HG03064 (cell line): ENCODE data around the gene NRBF2.
"Not testable (repeated sequence)": the region's sequence is repeated elsewhere in the genome, so short reads cannot be mapped to it uniquely, and the experiment has no call there.

Source experiments
- ATAC-seq: cut with Tn5 transposase; IDR thresholded peaks from one replicate; pipeline ENCODE4 v1.9.1; 2021; ENCODE audit warnings: low read depth; ENCODE audit not compliant: unreplicated experiment

NRBF2 gene

DNA sequence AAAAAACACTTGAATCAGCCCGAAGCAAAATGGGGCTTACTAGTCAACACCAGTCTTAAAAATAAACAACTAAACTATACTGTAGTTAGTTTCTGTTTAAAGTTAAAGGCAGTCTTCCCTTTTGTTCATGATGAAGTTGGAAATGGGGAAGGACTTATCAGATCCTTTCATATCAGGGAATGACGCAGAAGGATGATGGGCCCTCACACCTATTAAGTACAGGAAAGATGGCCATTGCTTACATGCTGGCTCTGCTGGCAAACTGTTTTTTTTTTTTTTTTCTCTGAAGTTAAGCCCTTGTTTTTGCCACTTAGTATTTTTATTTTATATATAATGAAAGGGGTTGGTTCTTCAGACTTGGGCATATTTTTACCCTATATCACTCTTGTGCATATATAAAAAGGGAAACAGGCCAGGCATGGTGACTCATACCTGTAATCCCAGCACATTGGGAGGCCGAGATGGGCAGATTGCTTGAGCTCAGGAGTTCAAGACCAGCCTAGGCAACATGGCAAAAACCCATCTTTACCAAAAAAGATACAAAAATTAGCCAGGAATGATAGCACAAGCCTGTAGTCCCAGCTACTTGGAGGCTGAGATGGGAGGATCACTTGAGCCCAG lies 16.6 kb upstream of the NRBF2 start:
- ATAC-seq, result no peak

DNA sequence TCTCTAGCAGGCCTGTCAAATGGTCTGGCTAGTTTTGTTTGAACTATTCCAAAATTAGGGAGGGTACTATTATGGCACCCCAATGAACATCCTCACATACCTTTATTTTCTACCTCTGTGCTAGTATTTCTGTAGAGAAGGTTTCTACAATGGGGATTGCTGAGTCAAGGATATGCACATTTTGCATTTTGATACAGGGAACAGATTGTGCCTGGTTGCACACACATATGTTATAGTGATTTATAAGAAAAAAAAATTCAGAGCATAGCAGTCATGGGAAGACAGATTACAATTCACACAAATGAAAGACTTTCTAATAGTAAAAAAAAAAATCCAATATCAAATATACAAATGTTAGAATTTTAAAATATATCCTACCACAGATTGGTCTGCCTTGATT lies 14.1 kb upstream of the NRBF2 start:
- no peak for ATAC-seq

DNA sequence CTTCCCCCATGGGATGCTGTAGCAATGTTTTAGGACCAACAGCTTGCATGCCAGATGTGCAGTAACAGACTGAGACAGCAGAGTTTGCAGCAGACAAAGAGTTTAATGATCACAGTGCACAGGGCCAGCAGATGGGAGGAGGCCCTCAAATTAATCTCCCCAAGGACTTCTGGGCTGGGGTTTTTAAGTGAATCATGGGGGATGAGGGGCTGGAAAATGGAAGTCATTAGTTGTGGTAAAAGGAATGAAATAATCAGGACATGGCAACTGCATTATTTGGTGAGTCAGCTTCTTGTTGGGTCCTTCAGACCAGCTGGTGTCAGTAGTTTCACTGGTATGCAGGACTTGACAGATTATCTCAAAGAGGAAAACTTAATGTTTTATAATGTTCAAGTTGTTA lies 12.6 kb upstream of the NRBF2 start:
- no peak for ATAC-seq

DNA sequence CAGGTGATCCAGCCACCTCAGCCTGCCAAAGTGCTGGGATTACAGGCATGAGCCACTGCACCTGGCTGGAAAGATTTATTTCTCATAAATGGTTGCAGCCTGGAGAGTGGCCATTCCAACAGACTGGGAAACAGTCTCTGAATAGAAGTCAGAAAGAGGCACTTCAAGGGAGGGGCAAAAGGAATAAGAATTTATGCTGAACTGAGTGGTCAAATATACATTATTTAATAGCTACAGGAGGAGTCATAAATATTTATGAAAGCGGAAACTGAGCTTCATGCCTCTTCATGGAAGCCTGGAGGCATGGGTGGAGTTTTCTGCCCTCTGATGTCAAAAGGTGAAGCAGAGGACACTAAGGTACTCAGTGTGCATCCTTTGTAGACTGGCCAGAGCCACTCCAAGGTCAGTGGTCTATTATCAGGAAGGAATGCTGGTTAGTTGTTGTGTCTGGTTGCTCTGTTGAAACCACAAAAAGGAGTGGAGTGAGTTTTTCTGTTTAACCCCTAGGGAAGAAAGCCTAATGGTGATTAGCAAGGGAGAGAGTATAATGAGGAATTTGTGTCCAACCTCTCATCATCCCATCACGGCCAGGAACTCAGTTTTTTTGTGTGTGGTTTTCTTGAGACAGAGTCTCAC lies 9.3 kb upstream of the NRBF2 start:
- ATAC-seq, result no peak

DNA sequence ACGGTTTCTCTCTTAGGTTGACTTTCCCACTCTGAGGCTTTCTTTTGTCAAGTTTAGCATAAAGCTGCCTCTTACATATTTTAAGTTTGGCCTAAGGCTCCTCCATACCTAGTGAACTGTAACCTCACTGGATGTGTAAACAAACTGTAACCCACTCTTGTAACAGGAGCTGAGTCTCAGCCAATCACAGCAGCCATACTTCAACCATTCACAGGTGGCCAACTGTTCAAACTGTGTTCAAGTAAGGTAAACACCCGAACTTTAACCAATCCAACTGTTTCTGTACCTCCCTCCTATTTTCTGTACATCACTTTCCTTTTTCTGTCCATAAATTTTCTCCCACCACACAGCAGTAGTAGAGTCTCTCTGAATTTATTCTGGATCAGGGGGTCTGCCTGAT lies 7.7 kb upstream of the NRBF2 start:
- no peak for ATAC-seq

DNA sequence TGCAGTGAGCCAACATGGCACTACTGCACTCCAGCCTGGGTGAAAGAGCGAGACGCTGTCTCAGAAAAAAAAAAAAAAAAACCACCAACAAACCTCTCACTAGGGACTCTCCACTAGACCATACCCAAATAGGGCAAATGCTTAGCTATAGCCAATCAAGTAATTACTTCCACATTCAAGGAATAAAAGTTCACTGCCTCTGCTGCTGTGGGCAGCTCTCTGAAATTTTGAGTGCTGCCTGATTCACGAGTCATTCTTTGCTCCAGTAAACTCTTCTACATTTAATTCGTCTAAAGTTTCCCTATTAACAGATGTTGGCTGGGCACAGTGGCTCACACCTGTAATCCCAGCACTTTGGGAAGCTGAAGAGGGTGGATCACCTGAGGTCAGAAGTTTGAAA lies 4.7 kb upstream of the NRBF2 start:
- no peak for ATAC-seq

DNA sequence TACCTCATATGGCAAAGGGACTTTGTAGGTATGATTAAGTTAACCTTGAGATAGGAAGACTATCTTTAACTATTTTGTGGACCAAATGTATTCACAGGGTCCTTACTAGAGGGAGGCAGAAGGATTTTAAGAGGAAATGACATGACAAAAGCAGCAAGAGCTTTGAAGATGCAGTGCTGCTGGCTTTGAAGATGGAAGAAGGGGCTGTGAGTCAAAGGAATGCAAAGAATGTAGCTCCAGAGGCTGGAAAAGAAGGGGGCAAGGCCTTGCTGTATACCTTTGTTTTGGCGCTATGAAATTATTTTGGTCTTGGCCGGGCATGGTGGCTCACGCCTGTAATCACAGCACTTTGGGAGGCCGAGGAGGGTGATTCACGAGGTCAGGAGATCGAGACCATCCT lies 3.2 kb upstream of the NRBF2 start:
- no peak for ATAC-seq

DNA sequence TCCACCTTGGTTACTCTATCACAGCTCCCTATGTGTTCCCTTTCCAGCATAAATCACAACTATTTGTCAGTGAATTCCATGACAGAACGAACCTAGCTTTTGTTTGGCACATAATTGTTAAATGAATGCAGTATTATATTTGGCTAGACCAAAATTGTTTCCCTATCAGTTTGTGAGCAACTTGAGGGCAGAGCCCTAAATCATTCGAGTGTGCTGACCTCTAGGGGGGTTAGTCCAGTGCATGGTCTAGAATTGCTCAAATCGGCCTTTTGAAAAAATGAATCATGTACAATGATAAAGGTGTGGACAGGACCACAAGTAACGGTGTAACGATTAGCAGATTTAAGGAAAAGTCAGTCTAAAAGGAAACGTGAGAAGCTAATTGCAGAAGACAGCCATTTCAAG lies 475 bp upstream of the NRBF2 start:
- ATAC-seq, result no peak

DNA sequence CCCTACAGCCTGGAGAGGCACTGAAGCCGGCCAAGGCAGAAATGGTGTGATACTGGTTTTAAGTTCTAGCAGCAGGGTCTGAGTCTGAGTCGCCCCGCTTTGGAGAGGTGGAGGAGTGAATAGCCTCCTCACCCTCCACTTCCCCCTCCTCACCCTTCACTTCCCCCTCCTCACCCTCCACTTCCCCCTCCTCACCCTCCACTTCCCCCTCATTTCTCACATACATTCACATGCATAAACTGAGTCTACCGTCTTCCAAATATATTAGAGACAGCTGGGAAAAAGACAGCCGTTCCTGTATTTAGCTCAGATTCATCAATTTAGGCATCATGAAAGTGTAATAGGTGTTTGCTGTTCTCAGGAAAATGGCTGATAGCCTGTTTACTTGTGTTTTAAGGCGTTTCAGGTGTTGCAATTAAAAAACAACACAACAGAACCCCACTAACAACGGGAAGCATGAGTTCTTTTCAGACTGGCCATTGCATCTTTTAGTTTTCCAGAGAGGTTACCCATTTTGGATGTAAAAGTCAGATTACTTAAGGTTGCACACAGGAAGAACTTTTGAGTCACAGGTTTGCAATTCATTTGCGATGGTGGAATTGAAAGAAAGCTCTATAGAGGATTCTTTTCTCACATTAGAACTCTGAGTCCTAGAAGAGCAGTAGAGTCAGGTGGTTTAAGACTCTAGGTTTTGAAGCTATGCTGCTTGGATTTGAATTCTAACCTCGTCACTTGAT lies 861 bp downstream of the NRBF2 start:
- no peak for ATAC-seq

DNA sequence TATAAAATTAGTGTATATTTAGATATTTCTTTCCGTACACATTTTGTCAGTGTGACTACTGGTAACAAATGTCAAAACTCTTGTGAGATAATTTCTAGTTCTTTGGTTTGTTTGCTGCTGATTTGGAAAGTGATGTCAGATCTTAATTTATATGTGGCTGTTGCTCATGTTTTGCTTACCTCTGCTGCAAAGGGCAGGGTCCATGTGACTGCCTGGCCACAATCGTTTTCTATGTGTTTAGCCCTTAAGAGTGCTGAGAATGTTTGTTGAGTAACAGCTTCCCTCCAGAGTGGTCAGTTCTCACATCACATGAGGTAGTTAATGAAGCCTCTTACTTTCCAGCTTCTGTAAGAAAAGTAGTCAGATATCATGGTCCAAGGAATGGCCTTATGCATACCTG lies 4.2 kb downstream of the NRBF2 start:
- no peak for ATAC-seq

DNA sequence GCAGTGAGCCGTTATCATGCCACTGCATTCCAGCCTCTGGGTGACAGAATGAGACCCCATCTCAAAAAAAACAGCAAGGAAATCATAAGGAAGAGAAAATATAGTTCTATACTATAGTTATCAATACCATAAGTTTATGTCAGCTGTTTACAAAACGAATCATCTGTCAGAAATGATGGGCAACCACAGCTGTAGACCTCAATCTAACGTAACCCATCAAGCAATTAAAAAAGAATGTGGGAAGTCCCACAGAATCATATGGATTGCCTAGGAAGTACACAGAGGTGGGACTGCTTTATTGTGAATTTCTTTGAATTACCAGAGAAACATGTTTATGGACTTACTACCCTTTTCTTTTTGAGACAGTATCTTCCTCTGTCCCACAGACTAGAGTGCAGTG lies 6.9 kb downstream of the NRBF2 start:
- no peak for ATAC-seq

DNA sequence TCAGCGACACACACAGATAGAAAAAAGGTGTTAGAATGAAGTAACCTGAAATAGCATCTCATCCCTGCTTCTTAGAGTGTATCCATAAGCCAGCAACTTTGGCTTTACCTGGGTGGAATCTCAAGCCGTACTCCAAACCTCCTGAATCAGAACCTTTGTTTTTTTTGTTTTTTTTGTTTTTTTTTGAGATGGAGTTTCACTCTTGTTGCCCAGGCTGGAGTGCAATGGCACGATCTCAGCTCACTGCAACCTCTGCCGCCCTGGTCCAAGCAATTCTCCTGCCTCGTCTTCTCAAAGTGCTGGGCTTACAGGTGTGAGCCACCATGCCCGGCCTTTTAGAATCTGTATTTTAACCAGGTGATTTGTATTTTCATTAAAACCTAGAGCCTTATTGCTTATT lies 9.0 kb downstream of the NRBF2 start:
- no peak for ATAC-seq

DNA sequence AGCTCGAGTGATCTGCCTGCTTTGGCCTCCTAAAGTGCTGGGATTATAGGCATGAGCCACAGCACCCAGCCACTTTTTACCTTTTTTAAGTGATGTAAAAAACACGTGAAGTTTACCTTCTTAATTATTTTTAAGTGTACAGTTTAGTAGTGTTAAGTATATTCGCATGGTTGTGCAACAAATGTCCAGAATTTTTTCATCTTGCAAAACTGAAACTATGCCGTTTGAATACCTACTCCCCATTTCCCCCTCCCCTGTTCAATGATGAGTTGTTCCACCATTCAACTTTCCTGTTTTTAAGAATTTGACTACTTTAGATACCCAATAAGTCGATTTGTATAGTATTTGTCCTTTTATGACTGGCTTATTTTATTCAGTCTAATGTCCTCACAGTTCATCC lies 10.9 kb downstream of the NRBF2 start:
- ATAC-seq, result no peak

DNA sequence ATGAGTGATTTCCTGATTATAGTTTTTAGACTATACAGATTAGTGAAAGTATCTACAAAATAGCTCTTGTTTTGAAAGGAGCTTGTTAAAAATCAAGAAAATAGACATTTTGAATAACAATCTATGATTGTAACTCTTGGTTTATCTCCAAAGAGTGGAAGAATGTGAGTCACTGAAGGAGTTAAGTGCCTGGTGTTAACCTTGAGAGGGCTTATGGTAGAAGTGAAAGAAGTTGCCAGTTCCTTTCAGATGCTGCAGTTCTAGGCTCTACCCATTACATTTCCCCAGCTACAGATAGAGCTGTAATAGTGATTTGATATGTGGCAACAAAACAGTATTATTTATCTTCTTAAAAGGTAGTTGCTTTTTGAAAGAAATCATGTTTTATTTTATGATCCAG lies 12.7 kb downstream of the NRBF2 start:
- no peak for ATAC-seq

DNA sequence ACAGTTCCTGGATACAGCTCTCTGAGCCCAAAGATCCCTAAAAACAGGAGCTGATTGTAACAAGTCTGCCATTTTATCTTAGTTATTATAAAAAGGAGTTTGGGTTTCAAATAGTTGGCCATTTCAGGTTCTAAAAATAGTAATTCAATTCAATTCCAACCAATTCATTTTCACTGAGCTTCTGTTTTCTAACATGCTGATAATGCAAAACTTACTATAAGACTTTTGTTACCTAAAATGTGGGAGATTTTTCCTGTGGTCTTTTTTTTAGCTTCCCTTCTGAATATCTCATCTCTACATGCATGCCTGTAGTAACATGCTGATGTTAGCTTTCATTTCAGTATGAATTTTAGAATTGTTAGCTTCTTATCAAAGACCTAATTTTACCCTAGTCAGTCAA lies 13.4 kb downstream of the NRBF2 start:
- ATAC-seq, result no peak

DNA sequence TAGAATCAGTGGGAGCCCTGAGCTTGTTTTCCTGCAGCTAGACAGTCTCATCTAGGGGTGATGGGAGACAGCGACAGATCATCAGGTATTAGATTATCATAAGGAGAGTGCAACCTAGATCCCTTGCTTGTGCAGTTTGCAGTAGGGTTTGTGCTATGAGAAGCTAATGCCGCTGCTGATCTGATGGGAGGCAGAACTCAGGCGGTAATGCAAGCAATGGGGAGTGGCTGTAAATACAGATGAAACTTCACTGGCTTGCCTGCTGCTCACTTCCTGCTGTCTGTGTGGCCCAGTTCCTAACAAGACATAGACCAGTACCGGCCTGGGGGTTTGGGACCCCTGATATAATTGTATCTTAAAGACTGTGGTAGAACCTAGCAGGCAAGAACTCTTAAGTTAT lies 17.6 kb downstream of the NRBF2 start:
- ATAC-seq, result no peak

DNA sequence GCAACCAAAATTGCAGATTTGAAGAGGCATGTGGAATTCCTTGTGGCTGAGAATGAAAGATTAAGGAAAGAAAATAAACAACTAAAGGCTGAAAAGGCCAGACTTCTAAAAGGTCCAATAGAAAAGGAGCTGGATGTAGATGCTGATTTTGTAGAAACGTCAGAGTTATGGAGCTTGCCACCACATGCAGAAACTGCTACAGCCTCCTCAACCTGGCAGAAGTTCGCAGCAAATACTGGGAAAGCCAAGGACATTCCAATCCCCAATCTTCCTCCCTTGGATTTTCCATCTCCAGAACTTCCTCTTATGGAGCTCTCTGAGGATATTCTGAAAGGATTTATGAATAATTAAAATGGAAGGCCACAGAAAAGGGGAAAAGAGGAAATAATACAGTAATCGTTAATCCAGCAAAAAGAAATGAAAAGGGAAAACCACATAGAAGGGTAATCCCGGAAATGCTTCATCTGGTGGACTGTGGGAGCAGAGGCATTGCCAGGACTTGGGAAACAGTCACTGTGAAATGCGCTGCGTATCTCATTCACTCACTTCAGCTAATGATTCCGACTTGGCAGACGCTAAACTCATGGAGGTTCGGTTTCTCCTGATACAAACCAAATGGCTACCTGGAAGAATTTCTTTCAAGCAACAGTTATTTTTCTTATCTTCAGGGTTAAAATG lies 20.9 kb downstream of the NRBF2 start:
- not testable (repeated sequence) for ATAC-seq

DNA sequence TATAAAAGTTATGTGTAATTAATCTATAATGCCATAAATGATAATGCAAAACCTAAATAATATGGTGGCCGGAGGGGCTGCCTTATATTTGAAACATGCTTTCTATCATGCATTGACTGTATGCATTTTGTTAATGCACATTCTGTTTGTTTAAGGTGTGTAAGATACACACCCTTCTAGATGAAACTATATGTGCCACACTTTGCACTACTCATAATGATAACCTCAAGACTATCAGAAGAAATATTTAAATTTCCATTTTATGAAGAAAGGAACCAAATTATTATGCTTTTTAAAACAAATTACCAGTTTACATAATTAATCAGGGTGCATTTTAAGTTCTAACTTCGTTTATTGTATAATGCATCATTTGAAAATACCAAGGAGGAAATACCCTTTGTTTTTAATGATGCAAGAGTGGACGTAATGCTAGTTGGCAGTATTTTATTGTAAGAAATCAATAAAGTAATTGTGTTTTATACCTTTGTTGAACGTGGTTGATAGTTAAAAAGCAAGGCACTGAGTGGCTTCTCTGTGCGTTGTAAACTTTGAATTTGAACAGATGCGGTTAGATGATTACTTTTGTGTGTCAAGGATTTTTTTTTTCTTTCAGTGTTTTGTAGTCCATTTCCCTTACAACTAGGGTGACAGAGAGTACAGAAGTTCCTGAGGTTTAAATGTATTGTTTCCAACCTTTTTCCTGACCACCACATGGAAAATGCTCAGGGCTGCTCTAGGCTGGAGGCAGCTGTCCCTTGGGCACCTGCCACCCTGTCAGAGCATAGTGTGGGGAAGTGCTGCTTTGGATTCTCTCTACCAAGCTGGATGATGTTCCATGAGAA lies 21.6 kb downstream of the NRBF2 start:
- ATAC-seq, result no peak

DNA sequence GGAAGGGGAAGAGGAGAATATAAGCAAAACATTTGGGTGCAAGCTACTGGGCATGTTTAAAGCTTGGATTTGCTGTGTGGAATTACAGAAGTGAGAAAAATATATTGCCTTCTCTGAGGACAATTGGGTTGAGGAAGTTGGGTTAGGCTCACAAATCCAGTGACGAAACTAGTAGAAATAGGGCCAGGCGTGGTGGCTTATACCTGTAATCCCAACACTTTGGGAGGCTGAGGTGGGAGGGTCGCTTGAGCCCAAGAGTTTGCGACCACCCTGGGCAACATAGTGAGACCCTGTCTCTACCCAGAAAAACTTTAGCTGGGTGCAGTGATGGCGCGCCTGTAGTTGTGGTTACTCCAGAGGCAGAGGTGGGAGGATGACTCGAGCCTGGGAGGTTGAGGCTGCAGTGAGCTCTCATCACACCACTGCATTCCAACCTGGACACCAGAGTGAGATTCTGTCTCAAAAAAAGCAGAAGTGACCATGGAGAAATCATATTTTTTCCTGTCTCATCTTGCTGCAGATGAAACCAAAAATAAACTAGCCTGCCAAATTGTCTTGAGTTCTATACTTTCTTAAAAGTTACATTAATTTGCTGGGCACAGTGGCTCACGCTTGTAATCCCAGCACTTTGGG lies 22.4 kb downstream of the NRBF2 start:
- ATAC-seq, result no peak

DNA sequence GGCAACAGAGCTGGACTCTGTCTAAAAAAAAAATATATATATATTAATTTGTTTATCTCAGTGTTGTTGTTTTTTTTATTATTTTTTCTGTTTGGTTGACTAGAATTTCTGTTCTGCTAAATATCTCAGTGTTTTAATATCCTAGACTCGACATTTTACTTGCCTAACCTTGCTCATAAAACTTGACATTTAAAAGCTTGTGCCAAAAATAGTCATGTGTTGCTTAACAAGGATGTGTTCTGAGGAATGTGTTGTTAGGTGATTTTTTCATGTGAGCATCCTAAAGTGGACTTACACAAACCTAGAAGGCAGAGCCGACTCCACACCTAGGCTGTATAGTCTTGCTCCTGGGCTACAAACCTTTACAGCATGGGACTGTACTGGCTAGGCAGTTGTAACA lies 23.1 kb downstream of the NRBF2 start:
- no peak for ATAC-seq
